Measurements from ENCODE around the gene RASSF5.

Gene RASSF5

DNA sequence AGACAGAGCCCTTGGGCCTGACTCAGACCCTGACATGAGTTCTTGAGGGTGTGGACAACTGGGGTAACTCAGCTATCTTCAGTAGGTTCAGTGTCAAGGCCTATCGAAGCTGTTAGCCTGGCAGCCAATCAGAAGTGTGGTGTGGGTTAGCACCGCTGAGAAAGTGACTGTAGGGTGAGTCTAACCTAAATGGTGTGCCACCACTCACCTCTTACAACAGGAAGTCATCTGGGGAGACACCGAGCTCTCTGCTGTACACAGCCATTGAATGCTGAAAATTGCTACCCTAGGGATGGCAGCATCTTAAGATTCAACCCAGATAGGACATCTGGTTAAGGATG lies 44.6 kb downstream of the RASSF5 start:
- no peak for DNase-seq

DNA sequence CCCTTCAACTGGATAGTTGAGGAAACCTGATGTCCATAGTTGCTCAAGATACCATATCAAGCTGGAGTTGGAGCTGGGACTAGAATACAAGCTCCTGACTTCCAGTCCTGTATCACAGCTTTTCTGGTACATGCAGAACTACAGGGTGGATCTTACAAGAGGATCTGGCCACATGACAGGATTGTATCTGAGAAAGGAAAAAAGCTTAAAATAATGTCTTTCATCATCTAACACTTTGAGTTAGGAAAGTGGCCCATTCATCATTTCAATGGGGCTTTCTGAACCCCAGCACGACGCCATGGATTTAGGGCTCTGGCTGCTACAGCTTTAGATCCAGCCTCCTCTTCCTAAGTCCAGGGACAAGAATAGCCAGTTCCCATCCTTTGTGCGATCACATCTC lies 46.9 kb downstream of the RASSF5 start:
- no peak for DNase-seq

DNA sequence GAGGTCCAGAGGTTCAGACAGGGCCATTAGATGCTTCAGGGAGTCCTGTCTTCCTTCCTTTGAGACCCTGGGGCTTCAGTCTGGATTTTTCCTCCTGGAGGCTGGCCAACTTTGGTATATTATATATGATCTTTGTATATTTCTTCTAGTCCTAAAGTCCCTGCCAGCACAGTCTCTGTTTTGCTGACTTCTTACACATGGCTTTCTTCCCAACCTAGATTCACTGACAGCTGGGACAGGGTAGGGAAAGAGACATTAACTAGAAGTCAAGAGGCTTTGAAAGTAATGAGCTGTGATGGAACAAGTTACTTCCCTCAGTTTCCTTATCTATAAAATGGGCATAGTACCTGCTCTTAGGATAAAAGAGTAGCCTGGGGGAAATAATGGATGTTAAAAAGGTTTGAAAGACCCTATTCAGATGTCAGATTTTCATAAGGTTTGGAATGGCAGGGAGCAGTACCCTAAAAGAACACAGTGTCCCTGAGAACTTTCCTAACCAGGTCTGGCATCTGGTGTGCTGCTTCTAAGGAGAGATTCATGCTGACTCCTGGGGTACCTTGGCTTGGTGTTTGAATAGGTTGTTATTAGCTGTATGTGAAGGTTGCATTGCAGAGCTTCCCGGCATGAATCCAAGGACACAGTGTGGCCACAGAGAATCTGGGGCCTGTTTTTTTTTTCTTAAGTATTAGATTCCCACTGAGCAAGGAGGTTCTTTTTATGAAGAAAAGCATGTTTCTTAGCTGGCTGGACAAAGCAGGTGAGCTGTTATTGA lies 47.6 kb downstream of the RASSF5 start:
- no peak for DNase-seq

DNA sequence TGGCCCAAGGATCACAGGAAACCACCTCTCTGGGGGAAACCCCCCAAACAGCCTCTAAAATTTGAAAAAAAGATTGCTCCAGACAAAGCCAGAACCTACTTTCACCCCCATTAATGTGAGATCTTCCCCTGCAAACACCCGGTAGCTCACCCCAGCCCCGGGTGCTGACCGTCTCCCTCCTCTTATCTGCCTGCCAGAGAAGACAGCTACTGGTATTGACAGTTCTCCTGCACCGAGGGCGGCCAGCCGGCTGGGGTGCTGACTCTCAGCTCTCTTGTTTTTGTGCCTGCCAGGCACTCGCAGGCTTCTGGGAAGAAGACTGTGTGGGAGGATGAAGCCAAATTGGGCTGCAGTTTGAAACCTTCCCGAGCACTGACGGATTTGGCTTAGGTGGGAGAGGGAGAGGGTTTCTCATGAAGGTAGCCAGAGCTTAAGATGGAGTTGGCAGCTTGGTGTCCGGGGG lies 48.2 kb downstream of the RASSF5 start:
- DNase-seq: peak in 6 of 14 donors; percentile 10 to 55 (median 24)

DNA sequence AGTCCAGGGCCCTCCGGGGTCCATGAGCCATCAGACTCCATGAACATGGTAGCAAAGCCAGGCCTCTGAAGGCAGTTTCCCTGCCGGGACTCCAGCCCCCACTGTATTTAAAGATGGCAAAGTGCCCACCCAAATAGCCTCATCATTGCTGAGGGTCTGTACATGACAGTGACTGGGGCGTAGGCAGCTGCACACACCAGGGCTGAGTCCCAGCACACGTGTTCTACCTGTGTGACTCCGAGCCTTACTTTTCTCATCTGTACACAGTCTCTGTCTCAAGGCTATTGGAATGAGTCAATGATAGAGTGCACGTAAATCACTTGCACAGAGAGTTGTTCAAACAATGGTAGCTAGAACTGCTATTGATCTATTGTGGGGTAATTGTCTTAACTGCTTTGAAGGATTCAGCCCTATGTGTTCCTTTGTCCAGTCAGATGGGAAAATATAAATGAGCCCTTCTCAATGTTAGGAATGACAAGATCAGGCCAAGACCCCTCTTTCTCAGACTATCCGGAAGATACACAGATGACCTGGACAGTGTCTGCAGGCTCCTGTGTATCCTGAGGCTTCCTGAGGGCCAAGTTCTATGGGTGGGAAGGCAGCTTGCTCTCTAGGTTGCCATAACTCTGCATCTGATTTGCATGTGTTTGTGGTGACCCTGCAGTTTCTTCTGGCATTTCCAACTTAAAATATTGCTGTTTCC lies 48.9 kb downstream of the RASSF5 start:
- no peak for DNase-seq

DNA sequence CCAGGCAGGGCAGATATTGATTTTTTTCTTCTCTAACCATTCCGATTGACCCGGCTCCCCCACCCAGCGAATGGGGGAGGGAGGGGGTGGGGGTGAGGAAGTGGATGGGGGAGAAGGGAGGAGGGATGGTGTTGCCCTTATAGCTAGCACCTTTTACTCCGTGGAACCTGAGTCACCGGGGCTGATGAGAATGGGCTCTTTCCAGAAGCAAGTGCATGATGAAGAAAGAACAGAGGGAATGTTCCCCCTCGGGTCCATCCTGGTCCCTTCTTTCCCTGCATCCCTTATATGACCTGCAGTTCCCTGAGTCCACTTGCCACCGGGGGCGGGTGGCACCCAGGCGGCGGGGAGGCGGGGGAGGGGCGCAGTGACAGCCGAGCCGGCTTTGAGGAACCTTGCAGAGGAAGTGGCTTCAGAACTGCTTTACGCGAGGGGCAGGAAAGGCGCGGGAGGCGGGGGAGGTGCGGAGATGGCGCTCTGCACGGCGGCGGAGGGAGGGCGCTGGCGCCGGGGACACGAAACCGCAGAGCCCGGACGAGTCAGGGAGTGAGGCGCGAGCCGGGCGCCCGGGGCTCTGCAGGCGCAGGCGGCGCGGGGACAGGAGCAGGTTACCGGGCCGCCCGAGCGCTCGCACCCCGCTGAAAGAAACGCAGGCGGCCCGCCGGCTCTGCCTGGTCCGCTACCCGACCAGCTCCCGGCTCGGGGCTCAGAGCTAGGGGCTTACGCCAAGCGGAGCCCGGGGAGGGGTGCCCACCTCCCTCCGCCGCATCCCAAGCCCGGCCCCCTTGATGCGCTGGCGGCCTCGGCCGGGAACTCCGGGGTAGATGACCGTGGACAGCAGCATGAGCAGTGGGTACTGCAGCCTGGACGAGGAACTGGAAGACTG lies 49.7 kb downstream of the RASSF5 start:
- DNase-seq: peak in 13 of 14 donors; percentile 11 to 77 (median 53)

DNA sequence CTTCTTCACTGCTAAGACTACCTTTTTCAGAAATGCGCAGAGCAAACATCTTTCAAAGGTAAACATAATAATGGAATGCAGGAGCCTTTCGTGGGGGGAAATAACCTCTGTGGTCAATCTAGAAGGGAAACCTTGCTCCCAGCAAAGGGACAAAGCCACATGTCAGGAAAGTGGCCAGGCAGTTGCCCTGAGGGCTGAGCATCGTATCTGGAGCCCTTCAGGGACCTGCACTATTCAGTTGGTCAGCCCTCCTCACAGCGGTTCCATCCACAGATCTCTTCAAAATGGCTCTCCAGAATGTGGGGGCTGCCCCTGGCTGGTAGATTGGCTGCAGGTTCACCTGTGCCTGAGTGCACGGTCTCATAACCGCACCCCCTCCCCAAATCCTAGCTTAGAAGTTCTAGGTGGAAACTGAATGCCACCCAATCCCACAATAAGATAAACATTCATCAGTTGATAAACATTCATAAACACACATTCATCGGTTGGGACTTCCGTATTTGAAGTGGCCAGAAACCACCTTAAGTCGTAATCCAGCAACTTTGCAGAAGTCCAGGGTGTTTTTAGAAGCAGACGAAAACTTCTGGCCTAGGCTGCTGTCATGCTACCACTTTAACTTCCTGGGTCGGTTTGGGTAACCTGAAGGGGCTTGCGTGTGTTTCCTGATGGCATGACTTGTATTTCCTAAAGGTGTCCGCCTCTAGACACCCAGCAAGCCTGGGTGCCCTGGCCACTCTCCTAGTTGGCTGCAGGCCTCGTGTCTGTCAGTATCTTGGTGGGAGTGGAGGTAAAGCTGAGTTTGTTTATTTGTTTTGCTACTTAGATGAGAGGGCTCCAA lies 50.5 kb downstream of the RASSF5 start:
- DNase-seq: peak in 4 of 14 donors; percentile 14 to 30 (median 22)

DNA sequence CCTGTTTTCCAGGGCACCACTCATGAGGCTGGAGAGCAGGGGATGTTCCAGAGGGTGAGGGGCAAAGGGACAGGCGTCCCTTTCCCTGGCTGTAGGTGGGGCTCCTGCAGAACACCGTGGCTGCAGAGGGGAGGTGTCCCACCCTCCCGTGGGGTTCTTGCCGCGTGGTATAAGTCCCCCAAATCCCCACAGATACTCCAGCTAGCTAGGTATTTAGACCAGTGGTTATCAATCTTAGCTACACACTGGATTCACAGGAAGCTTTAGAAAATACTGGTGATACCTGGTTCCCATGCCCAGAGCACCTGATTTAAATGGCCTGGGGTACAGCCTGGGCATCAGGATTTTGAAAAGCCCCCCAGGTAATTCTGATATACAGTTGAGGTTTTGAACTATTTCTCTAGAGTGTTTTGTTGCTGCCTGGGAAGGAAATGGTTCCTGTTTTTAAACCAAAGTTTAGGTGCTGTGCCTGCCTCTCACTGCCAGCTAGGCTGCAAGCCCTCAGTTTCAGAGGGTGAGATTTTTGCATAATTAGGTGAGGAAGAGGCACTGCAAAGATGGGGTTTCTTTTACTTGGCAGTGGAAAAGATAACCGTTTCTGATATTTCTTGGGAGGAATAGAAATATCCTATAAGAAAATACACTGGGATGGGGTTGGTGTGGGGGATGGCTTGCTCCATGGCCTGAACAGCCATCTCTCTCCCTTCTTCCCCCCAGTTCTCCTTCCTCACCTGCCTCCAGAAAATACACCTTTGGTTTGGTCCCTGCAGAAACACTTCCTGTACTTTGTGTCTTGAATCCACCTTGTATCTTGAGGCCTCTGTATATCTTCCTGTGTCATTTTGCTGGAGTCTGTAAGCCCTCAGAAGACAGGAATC lies 51.7 kb downstream of the RASSF5 start:
- no peak for DNase-seq

DNA sequence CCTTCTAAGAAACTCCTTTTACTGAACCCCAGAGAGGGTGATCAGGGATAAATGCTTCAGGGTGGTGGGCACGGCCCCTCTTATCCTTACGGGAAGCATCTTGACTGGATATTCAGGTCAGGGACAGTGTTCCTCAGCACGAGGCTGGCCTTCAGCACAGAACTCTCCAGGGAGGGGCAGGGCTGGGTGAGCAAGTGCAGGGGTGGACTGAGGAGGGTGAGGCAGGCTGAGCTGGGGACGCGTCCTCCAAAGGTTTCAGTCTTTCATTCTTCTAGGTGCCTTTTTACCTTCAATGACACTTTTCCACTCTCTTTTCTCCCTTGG lies 52.3 kb downstream of the RASSF5 start:
- DNase-seq: peak in 1 of 14 donors; percentile 16

DNA sequence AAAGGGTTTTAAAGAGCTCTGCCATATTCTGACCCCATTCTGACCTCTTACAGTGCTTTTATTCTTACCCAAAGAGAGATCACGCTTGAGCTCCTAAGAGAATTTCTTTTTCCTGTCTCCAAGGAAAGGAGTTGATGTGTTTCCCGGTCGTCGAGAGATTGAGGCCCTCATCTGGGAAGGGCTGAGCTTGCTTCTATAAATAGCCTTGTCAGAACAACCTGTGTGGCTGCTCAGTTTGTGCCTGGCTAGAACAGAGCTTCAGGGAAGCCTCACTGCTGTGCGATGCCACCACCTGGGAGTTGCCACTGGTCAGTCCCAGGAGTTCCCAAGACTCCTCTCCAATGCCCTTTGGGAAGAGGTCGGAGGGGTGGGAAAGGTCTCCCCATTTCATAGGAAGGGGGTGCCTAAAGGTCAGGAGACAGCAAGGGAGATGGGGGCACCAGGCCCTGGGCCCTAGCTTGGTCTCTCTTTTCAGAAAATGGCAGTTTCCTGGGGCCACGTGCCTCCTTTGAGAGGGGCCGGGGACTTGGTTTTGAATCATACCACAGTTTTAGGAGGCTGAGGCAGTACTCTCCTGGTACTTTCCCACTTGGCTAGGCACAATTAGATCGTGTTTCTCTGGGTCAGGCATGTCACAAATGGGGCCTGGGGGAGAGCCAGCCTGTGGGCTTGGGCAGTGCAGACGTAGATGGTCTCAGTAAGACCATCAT lies 52.8 kb downstream of the RASSF5 start:
- no peak for DNase-seq

DNA sequence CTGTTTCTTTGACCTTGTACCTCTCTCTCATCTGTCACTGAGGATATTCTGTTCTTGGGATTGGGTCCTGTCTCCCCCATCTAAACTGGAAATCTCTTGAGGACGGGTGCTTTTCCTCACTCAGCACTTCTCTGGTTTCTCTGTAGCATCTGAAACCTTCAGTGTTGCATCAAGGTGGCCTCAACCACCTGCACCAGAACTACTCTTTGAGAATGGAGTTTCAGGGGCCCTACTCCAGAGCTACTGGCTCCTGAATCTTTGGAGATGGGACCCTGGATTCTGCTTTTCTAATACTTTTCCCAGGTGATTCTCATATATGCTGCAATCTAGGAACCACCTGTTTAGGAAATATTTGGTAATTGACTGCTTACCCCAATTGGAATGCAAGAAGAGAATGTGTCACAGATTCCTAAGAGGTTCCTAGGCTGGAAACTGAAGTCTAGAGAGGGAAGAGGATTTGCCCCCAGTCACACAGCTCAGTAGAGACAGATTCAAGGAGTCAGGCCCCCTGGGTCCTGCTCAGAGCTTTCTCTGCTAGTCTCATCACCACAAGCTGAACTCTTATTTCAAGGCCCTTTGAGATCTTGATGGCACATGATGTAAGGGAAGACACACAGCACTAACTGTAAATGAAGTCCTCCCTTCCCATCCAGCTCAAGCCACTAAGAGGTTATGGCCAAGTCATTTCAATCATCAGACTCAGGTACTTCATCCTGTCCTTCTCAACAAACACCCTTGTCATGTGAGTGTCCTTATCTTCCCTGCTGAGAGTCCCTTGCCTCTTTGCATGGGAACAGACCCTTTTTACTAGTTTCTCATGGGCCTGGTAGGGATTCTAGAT lies 56.3 kb downstream of the RASSF5 start:
- DNase-seq: no peak

DNA sequence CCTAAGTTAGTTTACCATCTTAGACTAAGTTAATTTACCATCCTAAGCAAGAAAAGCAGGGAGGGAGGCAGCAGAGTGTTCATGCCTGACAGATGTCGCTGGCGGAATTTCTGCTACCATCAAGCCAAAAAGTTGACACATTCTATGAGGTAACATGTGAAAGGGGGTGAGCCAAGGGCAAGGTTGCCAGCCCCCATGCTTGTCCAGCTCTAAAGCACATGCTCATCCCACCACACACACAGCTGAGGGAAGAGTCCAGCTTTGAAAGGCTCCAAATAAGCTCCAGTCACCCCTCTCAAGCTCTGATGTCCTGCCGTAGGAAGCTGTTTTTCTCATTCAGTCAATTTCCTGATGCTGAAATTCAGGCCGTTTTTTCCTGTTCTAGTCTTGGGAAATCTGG lies 58.7 kb downstream of the RASSF5 start:
- no peak for DNase-seq

DNA sequence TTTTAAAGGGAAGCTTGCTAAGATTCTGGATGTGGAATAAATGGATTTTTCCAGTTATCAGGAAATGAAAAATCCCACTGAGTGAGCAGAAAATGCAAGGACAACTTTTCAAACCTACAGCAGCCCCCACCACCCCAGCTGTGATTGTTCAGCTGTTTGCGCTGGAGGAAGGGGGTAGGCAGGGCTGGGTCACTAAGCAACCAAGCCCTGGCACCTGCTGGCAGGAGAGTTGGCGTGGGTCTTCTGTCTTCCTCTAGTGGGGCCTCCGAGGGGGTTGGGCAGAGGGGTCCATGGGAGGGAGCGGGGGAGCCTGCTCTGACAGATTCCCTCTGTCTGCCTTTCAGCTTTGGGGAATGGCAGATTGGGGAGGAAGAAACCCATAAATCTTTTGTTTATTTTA lies 59.7 kb downstream of the RASSF5 start:
- DNase-seq: no peak

DNA sequence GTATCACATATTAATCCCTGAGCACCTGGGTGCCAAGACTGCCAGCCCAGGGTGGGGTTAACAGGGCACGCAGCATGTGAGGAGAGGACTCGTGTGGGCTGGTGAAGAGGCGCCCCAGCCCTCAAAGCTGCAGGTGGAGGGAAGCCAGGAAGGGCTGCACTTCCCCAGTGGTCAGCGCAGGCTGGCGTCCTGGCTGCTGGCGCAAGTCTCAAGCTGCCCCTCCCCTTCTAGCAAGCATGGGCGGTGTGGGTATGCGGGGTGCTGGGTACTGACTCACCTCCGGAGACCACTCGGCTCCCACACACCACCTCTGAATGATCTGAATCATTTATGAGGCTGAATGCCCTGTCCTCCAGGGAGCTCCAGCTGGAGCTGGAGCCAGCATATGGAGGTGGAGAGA lies 60.9 kb downstream of the RASSF5 start:
- DNase-seq: no peak

DNA sequence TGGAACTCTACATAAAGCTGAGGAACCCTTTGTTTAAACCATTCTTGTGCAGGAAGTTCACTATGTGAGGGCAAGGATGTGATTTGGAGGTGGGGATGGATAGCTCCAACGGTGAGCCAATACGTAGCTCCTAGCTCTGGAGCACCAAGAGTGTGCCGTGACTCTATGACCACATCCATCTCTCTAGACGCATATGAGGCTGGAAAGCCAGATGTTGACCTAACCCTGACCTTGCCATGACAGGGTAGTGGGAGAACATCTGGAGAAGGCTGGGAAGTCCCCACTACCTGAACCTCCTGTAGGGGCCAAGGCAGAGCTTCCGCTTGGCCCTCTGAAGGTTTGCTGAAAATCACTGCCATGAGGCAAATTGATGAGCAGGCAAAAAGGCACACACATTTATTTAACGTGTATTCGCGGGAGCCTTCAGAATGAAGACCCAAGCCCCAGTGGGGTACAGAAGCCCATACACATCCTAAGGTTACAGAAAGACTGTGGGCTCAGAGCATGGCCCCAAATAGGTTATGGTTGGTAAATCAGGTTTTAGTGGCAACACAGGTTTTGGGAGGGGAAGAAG lies 61.5 kb downstream of the RASSF5 start:
- DNase-seq: no peak

DNA sequence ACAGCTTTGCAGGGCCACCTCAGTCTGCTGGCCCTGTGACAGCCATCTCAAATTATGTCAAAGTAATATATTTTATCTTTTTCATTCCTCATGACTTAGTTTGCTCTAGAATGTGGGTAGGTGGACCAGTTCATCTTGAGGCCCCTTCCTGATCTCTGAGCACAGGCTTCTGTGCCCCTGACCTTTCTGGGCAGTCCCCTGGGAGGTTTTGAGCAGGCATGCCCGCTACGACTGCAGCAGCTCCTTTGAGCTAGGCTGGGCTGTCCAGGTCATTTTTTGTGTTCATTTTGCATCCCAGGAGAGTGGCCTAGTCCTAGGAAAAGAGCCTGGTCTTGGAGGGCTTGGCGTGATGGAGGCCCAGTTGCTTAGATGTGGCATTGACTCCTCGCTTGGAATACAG lies 62.2 kb downstream of the RASSF5 start:
- no peak for DNase-seq

DNA sequence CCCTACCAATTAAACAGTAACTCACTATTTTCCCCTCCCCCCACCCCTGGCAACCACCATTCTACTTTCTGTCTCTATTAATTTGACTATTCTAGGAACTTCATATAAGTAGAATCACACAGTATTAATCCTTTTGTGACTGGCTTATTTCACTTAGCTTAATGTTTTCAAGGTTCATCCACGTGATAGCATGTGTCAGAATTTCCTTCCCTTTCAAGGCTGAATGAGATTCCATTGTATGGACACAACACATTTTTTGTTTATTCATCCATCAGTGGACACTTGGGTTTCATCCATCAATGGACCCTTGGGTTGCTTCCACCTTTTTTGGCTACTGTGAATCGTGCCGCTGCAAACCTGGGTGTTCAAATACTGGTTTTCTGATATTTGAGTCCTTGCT lies 63.2 kb downstream of the RASSF5 start:
- no peak for DNase-seq

DNA sequence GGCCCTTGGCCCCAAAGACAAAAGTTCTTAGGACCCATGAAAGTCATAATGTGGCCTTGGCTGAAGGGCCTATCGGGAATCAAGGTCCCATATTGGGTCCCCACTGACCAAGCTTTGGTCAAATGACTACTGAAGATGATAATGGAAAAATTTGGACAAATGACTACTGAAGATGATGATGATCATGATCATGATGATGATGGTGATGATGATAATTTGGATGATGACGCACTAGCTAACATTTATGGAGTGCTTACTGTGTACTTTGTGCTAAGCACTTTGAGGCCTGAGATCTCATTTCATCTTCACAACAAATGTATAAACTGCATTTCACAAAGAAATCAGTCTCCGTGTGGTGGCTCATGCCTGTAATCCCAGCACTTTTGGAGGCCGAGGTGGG lies 65.5 kb downstream of the RASSF5 start:
- DNase-seq: no peak

DNA sequence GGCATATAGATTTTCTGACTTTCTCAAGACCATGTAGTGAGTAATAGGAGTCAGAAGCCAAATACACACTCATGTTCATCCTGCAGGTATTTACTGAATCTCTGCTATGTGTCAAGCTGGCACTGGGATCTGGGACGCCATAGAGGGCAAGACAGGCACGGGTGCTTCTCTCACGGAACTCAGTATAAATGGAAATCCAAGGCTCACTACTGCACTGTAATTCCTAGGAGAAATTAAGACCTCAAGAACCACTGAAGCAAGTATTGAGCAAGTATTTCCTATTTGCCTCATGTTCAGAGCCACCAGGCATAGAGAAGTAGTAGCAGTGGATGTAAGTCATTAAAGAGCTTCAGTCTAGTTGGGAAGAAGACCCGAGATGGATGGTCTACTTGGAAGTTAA lies 66.0 kb downstream of the RASSF5 start:
- DNase-seq: no peak

Data from C1 segment of cervical spinal cord (tissue), 14 donors.